H1 (cell line): ENCODE results near the gene PGBD5. TPM values are rescaled to one million over a fixed set of nuclear protein-coding genes. Genes with fewer than 3 reads are reported as not detected.

Experiments
- CTCF ChIA-PET: fragments of 300-600 bp; sonication (Branson Sonifier 250); formaldehyde crosslinking; loops from one replicate; lab custom pipeline; 2021; ENCODE audit not compliant: partially characterized antibody; lab: Charles Lee
- POLR2A ChIA-PET: fragments of 300-600 bp; sonication (Branson Sonifier 250); formaldehyde crosslinking; loops from one replicate; lab custom pipeline; 2021; ENCODE audit warnings: inconsistent platforms; ENCODE audit not compliant: partially characterized antibody; lab: Charles Lee
- DNase-seq, 2 experiments: peaks; one replicate each; pipeline versions ENCODE4 v3.0.0 to v3.0.0-alpha.2; 2010 to 2022; ENCODE audit warnings: low spot score in 2 of 2, low read depth in 1 of 2, mixed read lengths in 1 of 2
- FAIRE-seq: peaks from 2 replicates; lab custom pipeline; 2011; peaks lifted over from hg19 to GRCh38; lab: Jason Lieb, UNC
- H2AFZ ChIP-seq: 2 replicates; pipeline ENCODE4 v1.8.1; 2012; ENCODE audit warnings: low read length, inconsistent platforms
- H2AK5ac ChIP-seq: 2 replicates; pipeline ENCODE4 v1.6.1; 2013; ENCODE audit warnings: low read depth, low read length
- H2BK120ac ChIP-seq: replicated peaks from 2 replicates; pipeline ENCODE3; 2013; ENCODE audit warnings: low read depth, low read length, inconsistent platforms
- H2BK12ac ChIP-seq: 2 replicates; pipeline ENCODE4 v1.6.1; 2013; ENCODE audit warnings: low read depth, low read length
- H2BK15ac ChIP-seq: 2 replicates; pipeline ENCODE4 v1.6.1; 2013; ENCODE audit warnings: low read length
- H2BK20ac ChIP-seq: 2 replicates; pipeline ENCODE4 v1.6.1; 2013; ENCODE audit warnings: low read length
- H2BK5ac ChIP-seq: 2 replicates; pipeline ENCODE4 v1.6.1; 2013; ENCODE audit warnings: low read depth, low read length
- H3K14ac ChIP-seq: 2 replicates; pipeline ENCODE4 v1.6.1; 2013; ENCODE audit warnings: inconsistent platforms; ENCODE audit not compliant: insufficient read length
- H3K18ac ChIP-seq: 2 replicates; pipeline ENCODE4 v1.6.1; 2013; ENCODE audit warnings: low read length; ENCODE audit errors: extremely low read depth
- H3K23ac ChIP-seq: 2 replicates; pipeline ENCODE4 v1.6.1; 2013; ENCODE audit warnings: inconsistent platforms; ENCODE audit not compliant: insufficient read length
- H3K23me2 ChIP-seq: 2 replicates; pipeline ENCODE4 v1.6.1; 2013; ENCODE audit warnings: low read depth, low read length
- H3K27ac ChIP-seq: 2 replicates; pipeline ENCODE4 v1.6.1; 2011; ENCODE audit warnings: low read depth, low read length, inconsistent platforms
- H3K27me3 ChIP-seq, 4 experiments: replicated peaks in 1 of 4; 1 replicate in 1 of 4; 2 replicates in 3 of 4; pipeline versions ENCODE4 v1.6.1 to v1.8.1; 2011 to 2013; ENCODE audit warnings: low read length in 3 of 4, mild to moderate bottlenecking in 3 of 4, inconsistent platforms in 2 of 4, mixed read lengths in 2 of 4, moderate library complexity in 1 of 4; ENCODE audit not compliant: control insufficient read depth in 3 of 4, insufficient read depth in 3 of 4; ENCODE audit errors: extremely low read depth in 1 of 4
- H3K36me3 ChIP-seq, 4 experiments: 2 replicates each; pipeline versions ENCODE4 v1.6.1 to v1.8.1; 2011 to 2013; ENCODE audit warnings: mild to moderate bottlenecking in 4 of 4, low read length in 3 of 4, moderate library complexity in 2 of 4, control low read depth in 1 of 4, inconsistent platforms in 1 of 4; ENCODE audit not compliant: insufficient read depth in 4 of 4, control insufficient read depth in 2 of 4
- H3K4ac ChIP-seq: replicated peaks from 2 replicates; pipeline ENCODE3; 2013; ENCODE audit warnings: low read length, low read depth, mixed read lengths, inconsistent platforms; ENCODE audit not compliant: insufficient read length
- H3K4me1 ChIP-seq, 4 experiments: replicated peaks in 1 of 4; 1 replicate in 1 of 4; 2 replicates in 3 of 4; pipeline versions ENCODE4 v1.6.1 to v1.8.1; 2011 to 2013; ENCODE audit warnings: low read length in 3 of 4, inconsistent platforms in 2 of 4, mixed read lengths in 1 of 4; ENCODE audit not compliant: insufficient read depth in 4 of 4, control insufficient read depth in 3 of 4
- H3K4me2 ChIP-seq, 2 experiments: 2 replicates each; pipeline versions ENCODE4 v1.6.1 to v1.8.1; 2011 to 2013; ENCODE audit warnings: low read depth in 2 of 2, low read length in 2 of 2, control low read depth in 1 of 2, inconsistent platforms in 1 of 2, mild to moderate bottlenecking in 1 of 2; ENCODE audit not compliant: insufficient read depth in 1 of 2
- H3K4me3 ChIP-seq, 4 experiments: fragments of 200-600, 300-600 bp in 1 of 4; sonication (generic), shearing (Covaris generic), sonication (Bioruptor Twin) in 1 of 4; 2 replicates each; pipeline versions ENCODE4 v1.5.1 to v1.8.1; 2011 to 2016; ENCODE audit warnings: low read length in 4 of 4, low read depth in 3 of 4, control low read depth in 2 of 4, inconsistent platforms in 2 of 4, mild to moderate bottlenecking in 2 of 4, mixed read lengths in 1 of 4, moderate library complexity in 1 of 4; ENCODE audit not compliant: insufficient read depth in 2 of 4; ENCODE audit errors: extremely low read depth in 1 of 4
- H3K56ac ChIP-seq: replicated peaks from 2 replicates; pipeline ENCODE3; 2013; ENCODE audit warnings: low read depth, mild to moderate bottlenecking, mixed read lengths, low read length, inconsistent platforms; ENCODE audit not compliant: insufficient read length
- H3K79me1 ChIP-seq: 2 replicates; pipeline ENCODE4 v1.6.1; 2013; ENCODE audit warnings: low read depth, low read length, control low read depth
- H3K79me2 ChIP-seq, 2 experiments: 2 replicates each; pipeline versions ENCODE4 v1.6.1 to v1.8.1; 2012 to 2013; ENCODE audit warnings: low read length in 2 of 2, mild to moderate bottlenecking in 2 of 2, inconsistent platforms in 1 of 2; ENCODE audit not compliant: insufficient read depth in 2 of 2, control insufficient read depth in 1 of 2
- H3K9ac ChIP-seq, 4 experiments: replicated peaks in 1 of 4; 1 replicate in 1 of 4; 2 replicates in 3 of 4; pipeline versions ENCODE4 v1.6.1 to v1.8.1; 2011 to 2013; ENCODE audit warnings: low read depth in 3 of 4, low read length in 3 of 4, control low read depth in 2 of 4, mild to moderate bottlenecking in 2 of 4, moderate library complexity in 2 of 4, inconsistent platforms in 1 of 4; ENCODE audit errors: extremely low read depth in 1 of 4
- H3K9me3 ChIP-seq, 2 experiments: 2 replicates each; pipeline versions ENCODE4 v1.6.1 to v1.8.1; 2012 to 2013; ENCODE audit warnings: mild to moderate bottlenecking in 2 of 2, moderate library complexity in 2 of 2, control low read depth in 1 of 2, inconsistent platforms in 1 of 2, low read depth in 1 of 2, low read length in 1 of 2, mixed read lengths in 1 of 2; ENCODE audit not compliant: insufficient read depth in 2 of 2
- H4K20me1 ChIP-seq, 2 experiments: replicated peaks in 1 of 2; 2 replicates each; pipeline versions ENCODE3 to v1.8.1; 2011 to 2013; ENCODE audit warnings: inconsistent platforms in 2 of 2, low read length in 2 of 2, mild to moderate bottlenecking in 1 of 2; ENCODE audit not compliant: insufficient read depth in 2 of 2, control insufficient read depth in 1 of 2
- H4K5ac ChIP-seq: 2 replicates; pipeline ENCODE4 v1.6.1; 2013; ENCODE audit warnings: low read length, low read depth, mixed read lengths, inconsistent platforms; ENCODE audit not compliant: insufficient read length
- H4K8ac ChIP-seq: 2 replicates; pipeline ENCODE4 v1.8.0; 2013; ENCODE audit warnings: mild to moderate bottlenecking, moderate library complexity, low read length, inconsistent platforms; ENCODE audit not compliant: insufficient read depth; ENCODE audit errors: extremely low read depth
- H4K91ac ChIP-seq: replicated peaks from 2 replicates; pipeline ENCODE3; 2013; ENCODE audit warnings: low read length, mixed read lengths, inconsistent platforms; ENCODE audit not compliant: insufficient read length
- BACH1 ChIP-seq: IDR thresholded peaks from 2 replicates; pipeline ENCODE4 v1.6.1; 2012; ENCODE audit warnings: low read length, improper control_type of control experiment
- CBX5 ChIP-seq: fragments of 300-800, 300-1000 bp; sonication (generic); IDR thresholded peaks from 2 replicates; pipeline ENCODE4 v1.7.1; 2016; ENCODE audit warnings: antibody characterized with exemption, low read length, low read depth
- CHD2 ChIP-seq: IDR thresholded peaks from 2 replicates; pipeline ENCODE4 v1.6.1; 2012; ENCODE audit warnings: low read length, improper control_type of control experiment
- JUN ChIP-seq: IDR thresholded peaks from 2 replicates; pipeline ENCODE4 v1.6.1; 2011; ENCODE audit warnings: low read depth, mild to moderate bottlenecking, improper control_type of control experiment, low read length
- POLR2A ChIP-seq, 2 experiments: IDR thresholded peaks; 1 replicate in 1 of 2; 2 replicates in 1 of 2; pipeline ENCODE4 v1.6.1; 2011; ENCODE audit warnings: low read depth in 2 of 2, low read length in 2 of 2, mild to moderate bottlenecking in 2 of 2; ENCODE audit errors: control extremely low read depth in 1 of 2
- POU5F1 ChIP-seq: IDR thresholded peaks from 2 replicates; pipeline ENCODE4 v1.6.1; 2011; ENCODE audit warnings: low read depth, mild to moderate bottlenecking, low read length, moderate library complexity
- RFX5 ChIP-seq: IDR thresholded peaks from 2 replicates; pipeline ENCODE4 v1.6.1; 2011; ENCODE audit warnings: low read depth, low read length, improper control_type of control experiment, borderline replicate concordance
- RXRA ChIP-seq: IDR thresholded peaks from 2 replicates; pipeline ENCODE4 v1.6.1; 2011; ENCODE audit warnings: low read depth, mild to moderate bottlenecking, low read length, moderate library complexity; ENCODE audit not compliant: insufficient read depth
- SIRT6 ChIP-seq: IDR thresholded peaks from one replicate; pipeline ENCODE4 v1.7.1; 2012; ENCODE audit warnings: low read length, inconsistent platforms
- SP1 ChIP-seq: IDR thresholded peaks from 2 replicates; pipeline ENCODE4 v1.6.1; 2011; ENCODE audit warnings: low read depth, low read length
- SP2 ChIP-seq: IDR thresholded peaks from 2 replicates; pipeline ENCODE4 v1.6.1; 2012; ENCODE audit warnings: mild to moderate bottlenecking, low read length, inconsistent platforms
- SP4 ChIP-seq: IDR thresholded peaks from 2 replicates; pipeline ENCODE4 v1.6.1; 2012; ENCODE audit warnings: low read length, inconsistent platforms
- TAF1 ChIP-seq: IDR thresholded peaks from 2 replicates; pipeline ENCODE4 v1.6.1; 2011; ENCODE audit warnings: mild to moderate bottlenecking, low read depth, low read length
- TAF7 ChIP-seq: optimal IDR thresholded peaks from 2 replicates; pipeline ENCODE3; 2011; ENCODE audit warnings: low read depth, mild to moderate bottlenecking, inconsistent platforms, low read length, moderate library complexity, borderline replicate concordance
- TBP ChIP-seq: IDR thresholded peaks from 2 replicates; pipeline ENCODE4 v1.6.1; 2011; ENCODE audit warnings: low read depth, low read length, improper control_type of control experiment
- whole genome bisulfite sequencing, 2 experiments: shearing (Covaris generic) in 1 of 2; methylation state at CpG; one replicate each; pipeline versions ENCODE4 v1.1.6 to v1.1.7; 2013 to 2015; ENCODE audit warnings: low lambda C conversion rate in 2 of 2, mixed read lengths in 2 of 2, inconsistent platforms in 1 of 2, low coverage in 1 of 2, missing lambda C conversion rate in 1 of 2; ENCODE audit not compliant: insufficient replicate concordance in 2 of 2, insufficient coverage in 1 of 2, insufficient read length in 1 of 2; ENCODE audit errors: extremely low coverage in 1 of 2, missing lambda C conversion rate in 1 of 2; 5-methylcytosine and 5-hydroxymethylcytosine counted together
- polyA plus RNA-seq, 7 experiments: library from polyadenylated mRNA; depleted of rRNA in 3 of 7; stranded (reverse) in 5 of 7; unstranded in 2 of 7; fragments of >200 nt in 5 of 7; fragments of 200-250 nt in 2 of 7; gene quantifications; 1 replicate in 5 of 7; 2 replicates in 1 of 7; 4 replicates in 1 of 7; pipeline versions ENCODE4 v1.2.1 to v1.2.3, GENCODE V29; 2011 to 2013; ENCODE audit warnings: missing spikeins in 2 of 7, mixed read lengths in 2 of 7
- total RNA-seq: library from RNA; stranded (reverse); fragmentation: NEBNext Ultra II Directional; extraction: Animal tissue kit (Norgen Biotek cat#: 25700); gene quantifications from 2 replicates; pipeline ENCODE4 v1.2.1, GENCODE V29; 2021
- TF ChIP-seq, protein P1 (sequence below): IDR thresholded peaks from 2 replicates; pipeline ENCODE4 v1.6.1; 2012; ENCODE audit warnings: inconsistent platforms

The PGBD5 gene
- total and polyA plus RNA-seq, 2 of the 8 experiments (the other 6 are each of a cell fraction or from before 2014, with no cell fraction given), result 16.3 to 18.4 TPM

DNA sequence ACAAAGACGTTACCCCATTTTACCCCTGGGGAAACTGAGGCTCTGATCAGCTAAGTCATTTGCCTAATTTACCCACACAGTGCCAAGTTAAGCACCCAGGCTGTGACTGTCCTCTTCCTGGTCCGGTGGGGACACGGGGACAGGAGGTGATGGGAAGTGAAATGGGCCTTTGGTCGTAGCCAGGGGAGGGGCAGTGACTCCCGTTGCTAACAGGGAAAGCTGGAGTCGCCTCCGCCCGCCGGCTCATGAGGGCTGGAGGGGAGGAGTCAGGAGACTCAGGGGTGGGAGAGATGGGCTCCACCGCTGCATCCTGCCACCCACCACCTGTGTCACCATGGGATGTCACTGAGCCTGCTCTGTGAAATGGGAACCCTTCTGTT, 139.3 kb downstream of the PGBD5 start:
- Histone ChIP-seq H2BK20ac (no peak overlapping the region), H3K23me2 (peaks cover 2% of the 10 kb centered on the region; the same call in 1 of the 2 replicates), H3K18ac (no peak overlapping the region), H3K79me2 (no peaks in the 10 kb centered on the region), H4K20me1 (no peaks in the 10 kb centered on the region), H3K4me2 (no peak overlapping the region), H3K14ac (no peak overlapping the region), H2AK5ac (0 out of 2 replicates have a peak overlapping the region, but pooled peaks have one; percentile 2), H2AFZ (no peak overlapping the region), H3K23ac (no peak overlapping the region), H2BK15ac (no peak overlapping the region), H4K8ac (no peak overlapping the region), H3K9ac (no peak overlapping the region), H4K91ac (no peak overlapping the region), H2BK120ac (no peak overlapping the region), H4K5ac (no peak overlapping the region), H3K9me3 (no peaks in the 10 kb centered on the region), H3K4ac (no peak overlapping the region), H3K79me1 (no peaks in the 10 kb centered on the region), H3K4me3 (no peak overlapping the region), H3K27me3 (no peaks in the 10 kb centered on the region; a peak in 1 of 7 replicates), H3K27ac (no peak overlapping the region), H3K4me1 (peaks cover 0 to 4% (median 0%) of the 10 kb centered on the region in 4 experiments; a peak in 4 of 7 replicates), H2BK12ac (no peak overlapping the region), H2BK5ac (no peak overlapping the region), H3K56ac (no peak overlapping the region), H3K36me3 (no peaks in the 10 kb centered on the region)
- 94% methylated on average over 9 of the region's 10 CpGs; no CpG with 5 or more reads in 1 of the 2 experiments for WGBS, 2 experiments
- ChIA-PET CTCF (interaction anchor here (1.3 to 3.3 kb wide), 2 partner anchors 8 to 9 kb away, joined by 3 to 10 read pairs; no protein-coding TSS in a partner anchor), POLR2A (interaction anchor here (3.8 kb wide), 1 partner anchor 9 kb away, joined by 14 read pairs; no protein-coding TSS in a partner anchor)
- FAIRE-seq (no peak), DNase-seq (no peak)
- TF ChIP-seq SIRT6 (no peak), RFX5 (no peak), POU5F1 (no peak), TBP (no peak), TAF1 (no peak), SP4 (no peak), JUN (no peak), BACH1 (no peak), CBX5 (no peak), RXRA (no peak), SP1 (no peak), POLR2A (IDR thresholded peaks at IDR 0.05; ENCODE audit: control extremely low read depth in 1 of 2, low read depth in 2 of 2, low read length in 2 of 2) (no peak), CHD2 (no peak), SP2 (no peak), TAF7 (no peak)
- TF ChIP-seq, protein P1, sequence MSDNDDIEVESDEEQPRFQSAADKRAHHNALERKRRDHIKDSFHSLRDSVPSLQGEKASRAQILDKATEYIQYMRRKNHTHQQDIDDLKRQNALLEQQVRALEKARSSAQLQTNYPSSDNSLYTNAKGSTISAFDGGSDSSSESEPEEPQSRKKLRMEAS, result no peak
